ENCODE measurements around the gene OXNAD1. TPM values are rescaled to one million over a fixed set of nuclear protein-coding genes. Genes with fewer than 3 reads are reported as not detected.
A peak's percentile ranks its signal among the peaks of the same experiment; 100 is the strongest.

OXNAD1 gene
- total and polyA plus RNA-seq, 4 experiments from 2014 or later = 61.7 to 84.7 (median 73.2) TPM

DNA sequence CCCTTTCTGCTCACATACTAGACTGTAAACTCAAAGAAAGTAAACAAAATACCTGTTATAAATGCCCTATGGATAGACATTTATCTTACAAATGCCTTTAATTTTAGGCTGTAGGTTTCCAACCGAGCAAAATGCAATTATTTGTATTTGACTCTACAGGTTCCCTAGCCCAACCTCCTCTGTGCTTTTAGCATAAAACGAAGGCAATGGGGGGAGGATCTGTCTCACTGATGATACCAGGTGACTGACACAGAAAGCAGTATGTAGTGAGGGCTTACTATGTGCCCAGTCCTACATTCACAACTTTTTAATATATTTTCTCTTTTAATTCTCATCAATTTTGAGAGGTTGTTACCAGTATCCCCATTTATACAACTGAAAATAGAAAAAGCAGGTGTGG, 87.4 kb downstream of the OXNAD1 start:
- POLR2A ChIA-PET (ENCODE audit: partially characterized antibody) = interaction anchor here (1.3 kb wide), 1 partner anchor 11 kb away, joined by 3 read pairs; no protein-coding TSS in a partner anchor

GRCh38 chr3:16354291-16354690, 89.3 kb downstream of the OXNAD1 start:
- Mint-ChIP-seq H3K36me3 (peaks cover 40 to 70% of the 10 kb centered on the region in 2 donors), H3K9me3 (peaks cover 0 to 3% (median 0%) of the 10 kb centered on the region in 8 donors), H3K4me1 (peaks cover 8 to 24% (median 13%) of the 10 kb centered on the region in 4 donors), H3K4me3 (no peak overlapping the region), H3K27ac (peak overlapping the region in 5 of 7 donors; percentile 48 to 78 (median 59)), H3K27me3 (no peaks in the 10 kb centered on the region)
- CTCF ChIA-PET (ENCODE audit: partially characterized antibody) = no interaction called here
- no peak overlapping the region for H3K4me3 ChIP-seq (ENCODE audit: low read length in 2 of 2)
- peaks cover 13% of the 10 kb centered on the region for H3K36me3 ChIP-seq (ENCODE audit: insufficient read depth, low read length)
- no peaks in the 10 kb centered on the region for H3K27me3 ChIP-seq (ENCODE audit: insufficient read depth, low read length)
- no peaks in the 10 kb centered on the region for H3K9me3 ChIP-seq (ENCODE audit: control insufficient read depth in 1 of 2, low read length in 2 of 2)
- no peaks in the 10 kb centered on the region for H3K4me1 ChIP-seq (ENCODE audit: insufficient read depth, low read length)
- POLR2A ChIA-PET (ENCODE audit: partially characterized antibody) = interaction anchor here (1.5 kb wide), 2 partner anchors 14 to 68 kb away, joined by 3 to 4 read pairs; no protein-coding TSS in a partner anchor
- DNase-seq = no peak
- no peak overlapping the region for H3K27ac ChIP-seq (ENCODE audit: low read depth, low read length)
- intact Hi-C loops (cut with micrococcal nuclease) = no loop called here

More for the DNA sequence above, 87.4 kb downstream of the OXNAD1 start:
- H3K36me3 Mint-ChIP-seq = peaks cover 52 to 77% of the 10 kb centered on the region in 2 donors
- CTCF ChIA-PET (ENCODE audit: partially characterized antibody) = no interaction called here
- H3K27me3 Mint-ChIP-seq = no peaks in the 10 kb centered on the region
- H3K4me3 Mint-ChIP-seq = no peak overlapping the region
- no peak overlapping the region for H3K4me3 ChIP-seq (ENCODE audit: low read length in 2 of 2)
- peaks cover 0 to under 1% (median 0%) of the 10 kb centered on the region in 8 donors for H3K9me3 Mint-ChIP-seq
- no peaks in the 10 kb centered on the region for H3K9me3 ChIP-seq (ENCODE audit: control insufficient read depth in 1 of 2, low read length in 2 of 2)
- peak overlapping the region in 4 of 7 donors; percentile 0 to 62 (median 25) for H3K27ac Mint-ChIP-seq
- peaks cover 20% of the 10 kb centered on the region for H3K36me3 ChIP-seq (ENCODE audit: insufficient read depth, low read length)
- no peaks in the 10 kb centered on the region for H3K4me1 ChIP-seq (ENCODE audit: insufficient read depth, low read length)
- DNase-seq = no peak
- intact Hi-C loops (cut with micrococcal nuclease) = no loop called here
- H3K27me3 ChIP-seq (ENCODE audit: insufficient read depth, low read length) = no peaks in the 10 kb centered on the region
- no peak overlapping the region for H3K27ac ChIP-seq (ENCODE audit: low read depth, low read length)
- H3K4me1 Mint-ChIP-seq = peaks cover 7 to 26% (median 18%) of the 10 kb centered on the region in 4 donors

Other genes with a start within 250 kb of the OXNAD1 start
- not detected for gene GALNT15, start 90.5 kb upstream of the OXNAD1 start, total RNA-seq
- not detected for gene GALNT15, start 90.5 kb upstream of the OXNAD1 start, polyA plus RNA-seq
- 10 to 100 TPM; 15.2 to 15.4 TPM for gene DPH3, start 269 bp upstream of the OXNAD1 start, total RNA-seq
- 10 to 100 TPM; 19.6 to 39.7 TPM for gene DPH3, start 269 bp upstream of the OXNAD1 start, polyA plus RNA-seq
- gene RFTN1, start 248.5 kb downstream of the OXNAD1 start, total RNA-seq = 10 to 100 TPM; 47.1 to 59.7 TPM
- gene RFTN1, start 248.5 kb downstream of the OXNAD1 start, polyA plus RNA-seq = 10 to 100 TPM; 38.3 to 57.0 TPM